HEK293 (cell line): Measurements from ENCODE around the gene CA6.

ENCODE experiments used
- CTCF ChIA-PET: fragments of 350-600 bp; formaldehyde crosslinking; extraction: SDS; loops from one replicate; lab custom pipeline; 2021; ENCODE audit warnings: antibody characterized with exemption; lab: Yijun Ruan, JAX
- POLR2A ChIA-PET: fragments of 300-600 bp; formaldehyde crosslinking; extraction: SDS; loops from one replicate; lab custom pipeline; 2020; ENCODE audit warnings: antibody characterized with exemption, inconsistent platforms; lab: Yijun Ruan, JAX
- H3K27ac ChIP-seq: fragments of 200-500 bp; sonication (Bioruptor generic); 2 replicates; pipeline ENCODE4 v1.5.1; 2014; ENCODE audit warnings: low read depth, low read length, control low read depth, inconsistent platforms; ENCODE audit errors: extremely low read depth
- H3K36me3 ChIP-seq, 2 experiments: fragments of 200-500 bp in 1 of 2; sonication (Bioruptor generic) in 1 of 2; 1 replicate in 1 of 2; 2 replicates in 1 of 2; pipeline ENCODE4 v1.5.1; 2014 to 2017; ENCODE audit warnings: inconsistent platforms in 2 of 2, low read length in 2 of 2; ENCODE audit not compliant: control insufficient read depth in 2 of 2, insufficient read depth in 1 of 2
- H3K4me1 ChIP-seq: fragments of 200-500 bp; sonication (Bioruptor generic); 2 replicates; pipeline ENCODE4 v1.5.1; 2014; ENCODE audit warnings: mild to moderate bottlenecking, low read length, inconsistent platforms; ENCODE audit not compliant: control insufficient read depth, insufficient read depth
- H3K4me3 ChIP-seq: 2 replicates; pipeline ENCODE4 v1.5.1; 2011; ENCODE audit warnings: low read depth, mild to moderate bottlenecking, control low read depth, low read length, moderate library complexity
- H3K9me3 ChIP-seq: fragments of 200-500 bp; sonication (Bioruptor generic); 2 replicates; pipeline ENCODE4 v1.5.1; 2014; ENCODE audit warnings: low read depth, low read length, inconsistent platforms; ENCODE audit not compliant: control insufficient read depth, insufficient read depth
- ATF2 ChIP-seq: fragments of 450-650 bp; formaldehyde crosslinking; IDR thresholded peaks from 2 replicates; pipeline ENCODE4 v1.5.1; 2016; ENCODE audit warnings: missing biosample characterization, missing genetic modification characterization, low read depth
- INSM2 ChIP-seq: fragments of 450-650 bp; formaldehyde crosslinking; IDR thresholded peaks from 2 replicates; pipeline ENCODE4 v1.5.1; 2016; ENCODE audit warnings: missing biosample characterization, missing genetic modification characterization
- KLF17 ChIP-seq: fragments of 450-650 bp; formaldehyde crosslinking; IDR thresholded peaks from 2 replicates; pipeline ENCODE4 v1.5.1; 2016; ENCODE audit warnings: missing biosample characterization, missing genetic modification characterization
- KLF9 ChIP-seq: fragments of 450-650 bp; formaldehyde crosslinking; IDR thresholded peaks from 2 replicates; pipeline ENCODE4 v1.5.1; 2016; ENCODE audit warnings: missing biosample characterization, missing genetic modification characterization, low read depth
- PRDM2 ChIP-seq: fragments of 450-650 bp; formaldehyde crosslinking; IDR thresholded peaks from 2 replicates; pipeline ENCODE4 v1.5.1; 2016; ENCODE audit warnings: missing biosample characterization, missing genetic modification characterization, borderline replicate concordance
- ZNF274 ChIP-seq, 2 experiments: fragments of 200-500 bp in 1 of 2; fragments of 450-650 bp in 1 of 2; sonication (Bioruptor generic) in 1 of 2; formaldehyde crosslinking in 1 of 2; IDR thresholded peaks; 2 replicates each; pipeline versions ENCODE4 v1.5.1 to v1.6.1; 2014 to 2016; ENCODE audit warnings: borderline replicate concordance in 1 of 2, inconsistent platforms in 1 of 2, low read length in 1 of 2, missing biosample characterization in 1 of 2, missing genetic modification characterization in 1 of 2
- ZNF324 ChIP-seq: fragments of 450-650 bp; formaldehyde crosslinking; IDR thresholded peaks from 2 replicates; pipeline ENCODE4 v1.5.1; 2016; ENCODE audit warnings: missing biosample characterization, missing genetic modification characterization
- ZNF629 ChIP-seq: fragments of 450-650 bp; formaldehyde crosslinking; IDR thresholded peaks from 2 replicates; pipeline ENCODE4 v1.5.1; 2017; ENCODE audit warnings: missing biosample characterization, missing genetic modification characterization
- ZNF768 ChIP-seq: fragments of 450-650 bp; formaldehyde crosslinking; IDR thresholded peaks from 2 replicates; pipeline ENCODE4 v1.5.1; 2018; ENCODE audit warnings: missing biosample characterization, mild to moderate bottlenecking, missing genetic modification characterization
- ZNF843 ChIP-seq: fragments of 450-650 bp; formaldehyde crosslinking; IDR thresholded peaks from 2 replicates; pipeline ENCODE4 v1.5.1; 2016; ENCODE audit warnings: missing biosample characterization, missing genetic modification characterization
- ZXDB ChIP-seq: fragments of 450-650 bp; formaldehyde crosslinking; IDR thresholded peaks from 2 replicates; pipeline ENCODE4 v1.5.1; 2016; ENCODE audit warnings: missing biosample characterization, missing genetic modification characterization

The CA6 gene

GRCh38 chr1:8955406-8955805 lies 9.7 kb downstream of the CA6 start:
- POLR2A ChIA-PET = no interaction called here

More at GRCh38 chr1:8955406-8955805, 9.7 kb downstream of the CA6 start:
- TF ChIP-seq ZNF629 (tag by site-specific recombination) (no peak), PRDM2 (tag by site-specific recombination) (no peak), ZNF768 (tag by site-specific recombination) (no peak), INSM2 (tag by site-specific recombination) (no peak), KLF9 (no peak), ZNF274 (IDR thresholded peaks at IDR 0.05; ENCODE audit: low read length) (no peak), ZNF274 (tag by site-specific recombination; IDR thresholded peaks at IDR 0.05; ENCODE audit: borderline replicate concordance) (no peak), ZNF843 (tag by site-specific recombination) (no peak), ZXDB (tag by site-specific recombination) (no peak), ATF2 (tag by site-specific recombination) (no peak), ZNF324 (tag by site-specific recombination) (no peak), KLF17 (no peak)
- H3K4me3 ChIP-seq = no peak overlapping the region
- CTCF ChIA-PET = interaction anchor here (0.6 to 0.7 kb wide), 2 partner anchors 394 to 541 kb away, joined by 4 read pairs; no protein-coding TSS in a partner anchor
- H3K36me3 ChIP-seq = no peaks in the 10 kb centered on the region
- H3K9me3 ChIP-seq = no peaks in the 10 kb centered on the region
- H3K27ac ChIP-seq = no peak overlapping the region
- H3K4me1 ChIP-seq = no peaks in the 10 kb centered on the region
